ENCODE measurements around the gene PTGFRN.

DNA sequence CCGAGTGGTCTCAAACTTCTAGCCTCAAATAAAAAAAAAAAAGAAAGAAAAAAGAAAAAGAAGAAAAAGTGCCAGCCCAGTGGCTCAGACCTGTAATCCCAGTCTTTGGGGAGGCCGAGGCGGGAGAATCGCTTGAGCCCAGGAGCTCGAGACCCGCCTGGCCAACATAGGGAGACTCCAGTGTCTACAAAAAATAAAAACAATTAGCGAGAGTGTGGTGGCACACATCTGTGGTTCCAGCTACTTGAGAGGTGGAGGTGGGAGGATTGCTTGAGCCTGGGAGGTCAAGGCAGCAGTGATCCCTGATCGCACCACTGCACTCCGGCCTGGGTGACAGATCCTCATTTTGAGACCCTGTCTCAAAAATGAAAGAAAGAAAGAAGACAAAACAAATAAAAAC, 1.4 kb upstream of the PTGFRN start:
- TF ChIP-seq, protein P1, sequence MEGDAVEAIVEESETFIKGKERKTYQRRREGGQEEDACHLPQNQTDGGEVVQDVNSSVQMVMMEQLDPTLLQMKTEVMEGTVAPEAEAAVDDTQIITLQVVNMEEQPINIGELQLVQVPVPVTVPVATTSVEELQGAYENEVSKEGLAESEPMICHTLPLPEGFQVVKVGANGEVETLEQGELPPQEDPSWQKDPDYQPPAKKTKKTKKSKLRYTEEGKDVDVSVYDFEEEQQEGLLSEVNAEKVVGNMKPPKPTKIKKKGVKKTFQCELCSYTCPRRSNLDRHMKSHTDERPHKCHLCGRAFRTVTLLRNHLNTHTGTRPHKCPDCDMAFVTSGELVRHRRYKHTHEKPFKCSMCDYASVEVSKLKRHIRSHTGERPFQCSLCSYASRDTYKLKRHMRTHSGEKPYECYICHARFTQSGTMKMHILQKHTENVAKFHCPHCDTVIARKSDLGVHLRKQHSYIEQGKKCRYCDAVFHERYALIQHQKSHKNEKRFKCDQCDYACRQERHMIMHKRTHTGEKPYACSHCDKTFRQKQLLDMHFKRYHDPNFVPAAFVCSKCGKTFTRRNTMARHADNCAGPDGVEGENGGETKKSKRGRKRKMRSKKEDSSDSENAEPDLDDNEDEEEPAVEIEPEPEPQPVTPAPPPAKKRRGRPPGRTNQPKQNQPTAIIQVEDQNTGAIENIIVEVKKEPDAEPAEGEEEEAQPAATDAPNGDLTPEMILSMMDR (conservative IDR thresholded peaks at IDR 0.05 in 1 of 2, IDR thresholded peaks at IDR 0.05 in 1 of 2; ENCODE audit: extremely low read depth in 1 of 2, insufficient read depth in 1 of 2, low read depth in 1 of 2, low read length in 2 of 2), result no peak
- TF ChIP-seq EZH2 (IDR thresholded peaks at IDR 0.05; ENCODE audit: borderline replicate concordance, low read length), result no peak
